Esophagus muscularis mucosa (tissue), 4 donors: ENCODE measurements around the gene HABP4. TPM values are rescaled to one million over a fixed set of nuclear protein-coding genes. Genes with fewer than 3 reads are reported as not detected.

ENCODE experiments used
- DNase-seq: peaks from one replicate; pipeline ENCODE4 v3.0.0-alpha.2; 2017; ENCODE audit errors: extremely low spot score
- H3K27ac ChIP-seq, 4 donors: fragments of 200-600 bp; sonication (generic); replicated peaks in 1 of 4; 1 replicate in 3 of 4; 2 replicates in 1 of 4; pipeline ENCODE4 v1.5.1; 2016 to 2019; ENCODE audit warnings: mild to moderate bottlenecking in 1 of 4
- H3K27me3 ChIP-seq, 4 donors: fragments of 200-600 bp; sonication (generic); one replicate each; pipeline versions ENCODE4 v1.5.1 to v1.6.0; 2016 to 2019
- H3K36me3 ChIP-seq, 4 donors: fragments of 200-600 bp; sonication (generic); one replicate each; pipeline ENCODE4 v1.5.1; 2016 to 2019
- H3K4me1 ChIP-seq, 4 donors: fragments of 200-600 bp; sonication (generic); one replicate each; pipeline ENCODE4 v1.5.1; 2016 to 2019
- H3K4me3 ChIP-seq, 4 donors: fragments of 200-600 bp; sonication (generic); 1 replicate in 2 of 4; 2 replicates in 2 of 4; pipeline ENCODE4 v1.5.1; 2016 to 2019; ENCODE audit warnings: mild to moderate bottlenecking in 4 of 4, moderate library complexity in 1 of 4
- H3K9me3 ChIP-seq, 4 donors: fragments of 200-600 bp; sonication (generic); 1 replicate in 3 of 4; 2 replicates in 1 of 4; pipeline ENCODE4 v1.5.1; 2016 to 2019
- EP300 ChIP-seq: sonication (generic); formaldehyde crosslinking; IDR thresholded peaks from one replicate; pipeline ENCODE4 v1.6.1; 2017; ENCODE audit warnings: antibody characterized with exemption
- POLR2A ChIP-seq: fragments of 450-650 bp; IDR thresholded peaks from one replicate; pipeline ENCODE4 v1.6.1; 2017; ENCODE audit warnings: antibody characterized with exemption, moderate library complexity, mild to moderate bottlenecking, low read depth
- POLR2AphosphoS5 ChIP-seq, 2 donors: sonication (generic); formaldehyde crosslinking; IDR thresholded peaks; one replicate each; pipeline ENCODE4 v1.6.1; 2017; ENCODE audit warnings: antibody characterized with exemption in 2 of 2
- WGBS: methylation state at CpG from one replicate; pipeline ENCODE4 v1.1.5; 2018; 5-methylcytosine and 5-hydroxymethylcytosine counted together
- intact Hi-C: fragments of 100-400 bp; cut with DNase I; formaldehyde crosslinking; loops from one replicate; pipeline ENCODE4 v1.15.1; 2023
- total RNA-seq, 4 donors: library from RNA; depleted of rRNA; stranded (reverse); fragments of >200 nt; gene quantifications; one replicate each; pipeline versions ENCODE4 v1.1.0 to v1.2.1, GENCODE V29; 2016
- TF ChIP-seq, protein P1 (sequence below), 3 experiments: fragments of 200-600 bp in 2 of 3; fragments of 450-650 bp in 1 of 3; sonication (generic) in 2 of 3; IDR thresholded peaks; one replicate each; pipeline ENCODE4 v1.5.1; 2017 to 2019; ENCODE audit warnings: antibody characterized with exemption in 3 of 3, mild to moderate bottlenecking in 2 of 3, moderate library complexity in 1 of 3

HABP4 gene
- total RNA-seq, 4 donors from 2014 or later, result 38.4 to 97.2 (median 54.2) TPM

DNA sequence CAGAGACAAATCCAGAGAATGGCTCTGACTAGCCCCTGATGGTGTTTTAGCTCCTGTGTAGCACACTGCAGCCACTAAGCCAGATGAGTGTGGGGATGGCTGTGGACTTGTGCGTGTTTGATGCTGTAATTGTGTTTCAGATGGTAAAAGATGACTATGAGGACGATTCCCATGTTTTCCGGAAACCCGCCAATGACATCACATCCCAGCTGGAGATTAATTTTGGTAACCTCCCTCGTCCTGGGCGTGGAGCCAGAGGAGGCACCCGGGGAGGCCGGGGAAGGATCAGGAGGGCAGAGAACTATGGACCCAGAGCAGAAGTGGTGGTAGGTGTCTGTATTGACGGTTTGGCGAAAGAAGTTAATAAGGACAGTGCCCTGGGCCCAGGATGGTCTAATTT, 38.0 kb downstream of the HABP4 start:
- WGBS, result 52% methylated on average over 10 of the region's 10 CpGs
- DNase-seq, result no peak
- Histone ChIP-seq H3K4me1 (peaks cover 48 to 55% (median 51%) of the 10 kb centered on the region in 4 donors), H3K36me3 (peaks cover 24 to 65% (median 55%) of the 10 kb centered on the region in 4 donors), H3K9me3 (no peaks in the 10 kb centered on the region), H3K27me3 (no peaks in the 10 kb centered on the region), H3K4me3 (no peak overlapping the region), H3K27ac (peak overlapping the region; percentile 74 to 84 (median 81))
- intact Hi-C loops, result no loop called here
- TF ChIP-seq EP300 (no peak), POLR2AphosphoS5 (IDR thresholded peaks at IDR 0.05) (peak in 1 of 2 donors; percentile 23)

DNA sequence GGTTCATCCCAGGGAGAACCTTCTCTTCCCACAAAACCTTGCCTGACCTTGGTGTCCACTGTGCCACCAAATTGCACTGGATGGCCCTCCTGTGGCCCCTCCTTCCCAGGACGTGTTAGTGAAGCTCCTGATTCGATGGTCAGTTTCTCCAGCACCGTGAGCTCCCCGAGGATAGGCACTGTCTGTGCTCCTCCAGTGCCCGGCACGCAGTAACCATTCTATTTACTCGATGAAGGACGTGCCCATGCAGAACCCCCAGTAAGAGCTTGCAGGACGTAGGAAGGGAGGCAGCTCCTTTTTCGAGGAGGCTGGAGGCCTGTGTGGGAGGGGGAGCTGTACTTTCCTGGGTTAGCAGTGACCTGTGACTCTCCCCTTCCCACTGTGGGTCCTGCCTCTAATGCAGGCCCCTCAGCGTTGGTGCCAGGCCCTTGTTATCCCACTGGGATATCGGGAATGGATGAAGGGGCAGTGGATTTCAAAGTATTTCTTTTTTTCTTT, 39.6 kb downstream of the HABP4 start:
- no peaks in the 10 kb centered on the region for H3K27me3 ChIP-seq
- H3K36me3 ChIP-seq, result peaks cover 29 to 73% (median 58%) of the 10 kb centered on the region in 4 donors
- no peak for TF ChIP-seq POLR2A
- no peak for TF ChIP-seq EP300
- TF ChIP-seq, protein P1, sequence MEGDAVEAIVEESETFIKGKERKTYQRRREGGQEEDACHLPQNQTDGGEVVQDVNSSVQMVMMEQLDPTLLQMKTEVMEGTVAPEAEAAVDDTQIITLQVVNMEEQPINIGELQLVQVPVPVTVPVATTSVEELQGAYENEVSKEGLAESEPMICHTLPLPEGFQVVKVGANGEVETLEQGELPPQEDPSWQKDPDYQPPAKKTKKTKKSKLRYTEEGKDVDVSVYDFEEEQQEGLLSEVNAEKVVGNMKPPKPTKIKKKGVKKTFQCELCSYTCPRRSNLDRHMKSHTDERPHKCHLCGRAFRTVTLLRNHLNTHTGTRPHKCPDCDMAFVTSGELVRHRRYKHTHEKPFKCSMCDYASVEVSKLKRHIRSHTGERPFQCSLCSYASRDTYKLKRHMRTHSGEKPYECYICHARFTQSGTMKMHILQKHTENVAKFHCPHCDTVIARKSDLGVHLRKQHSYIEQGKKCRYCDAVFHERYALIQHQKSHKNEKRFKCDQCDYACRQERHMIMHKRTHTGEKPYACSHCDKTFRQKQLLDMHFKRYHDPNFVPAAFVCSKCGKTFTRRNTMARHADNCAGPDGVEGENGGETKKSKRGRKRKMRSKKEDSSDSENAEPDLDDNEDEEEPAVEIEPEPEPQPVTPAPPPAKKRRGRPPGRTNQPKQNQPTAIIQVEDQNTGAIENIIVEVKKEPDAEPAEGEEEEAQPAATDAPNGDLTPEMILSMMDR (IDR thresholded peaks at IDR 0.05), result no peak
- no peak for TF ChIP-seq POLR2AphosphoS5 (IDR thresholded peaks at IDR 0.05)
- H3K4me1 ChIP-seq, result peaks cover 36 to 42% (median 40%) of the 10 kb centered on the region in 4 donors
- H3K4me3 ChIP-seq, result no peak overlapping the region
- intact Hi-C loops, result no loop called here
- H3K27ac ChIP-seq, result peak overlapping the region in 2 of 4 donors; percentile 80 to 84
- H3K9me3 ChIP-seq, result no peaks in the 10 kb centered on the region
- WGBS, result 97% methylated on average over 6 of the region's 12 CpGs
- DNase-seq, result no peak

DNA sequence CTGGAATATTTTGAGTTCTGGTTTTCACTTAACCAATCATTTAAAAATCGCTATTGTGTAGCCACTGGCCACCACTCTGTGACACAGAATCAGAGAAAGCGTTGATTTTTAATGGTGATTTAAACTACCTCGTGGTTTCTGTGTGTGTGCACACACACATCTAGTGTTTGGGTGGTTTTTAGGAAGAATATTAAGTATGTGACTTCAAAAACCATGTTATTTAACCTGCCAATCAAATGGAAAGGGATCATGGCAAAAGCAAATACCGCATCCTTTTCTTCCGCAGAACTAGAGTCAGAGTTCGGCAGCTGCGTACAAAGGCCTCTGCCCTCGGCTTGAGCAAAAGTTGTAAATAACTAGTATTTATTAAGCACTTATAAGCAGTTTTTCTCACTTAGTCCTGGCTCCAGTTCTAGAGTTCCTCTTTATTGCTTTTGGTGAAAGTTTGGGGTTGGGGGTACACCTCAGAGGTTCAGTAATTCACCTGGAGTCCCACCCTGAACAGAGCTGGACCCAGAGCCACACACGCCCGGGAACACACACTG, 40.6 kb downstream of the HABP4 start:
- H3K27ac ChIP-seq, result peak overlapping the region in 1 of 4 donors; percentile 36
- H3K9me3 ChIP-seq, result no peaks in the 10 kb centered on the region
- H3K4me3 ChIP-seq, result no peak overlapping the region
- peaks cover 29 to 38% (median 30%) of the 10 kb centered on the region in 4 donors for H3K4me1 ChIP-seq
- DNase-seq, result no peak
- TF ChIP-seq, protein P1 (IDR thresholded peaks at IDR 0.05), result no peak
- TF ChIP-seq EP300 (no peak), POLR2AphosphoS5 (IDR thresholded peaks at IDR 0.05) (no peak), POLR2A (no peak)
- H3K27me3 ChIP-seq, result no peaks in the 10 kb centered on the region
- peaks cover 29 to 65% (median 51%) of the 10 kb centered on the region in 4 donors for H3K36me3 ChIP-seq
- 97% methylated on average over 8 of the region's 10 CpGs for WGBS
- intact Hi-C loops, result no loop called here

DNA sequence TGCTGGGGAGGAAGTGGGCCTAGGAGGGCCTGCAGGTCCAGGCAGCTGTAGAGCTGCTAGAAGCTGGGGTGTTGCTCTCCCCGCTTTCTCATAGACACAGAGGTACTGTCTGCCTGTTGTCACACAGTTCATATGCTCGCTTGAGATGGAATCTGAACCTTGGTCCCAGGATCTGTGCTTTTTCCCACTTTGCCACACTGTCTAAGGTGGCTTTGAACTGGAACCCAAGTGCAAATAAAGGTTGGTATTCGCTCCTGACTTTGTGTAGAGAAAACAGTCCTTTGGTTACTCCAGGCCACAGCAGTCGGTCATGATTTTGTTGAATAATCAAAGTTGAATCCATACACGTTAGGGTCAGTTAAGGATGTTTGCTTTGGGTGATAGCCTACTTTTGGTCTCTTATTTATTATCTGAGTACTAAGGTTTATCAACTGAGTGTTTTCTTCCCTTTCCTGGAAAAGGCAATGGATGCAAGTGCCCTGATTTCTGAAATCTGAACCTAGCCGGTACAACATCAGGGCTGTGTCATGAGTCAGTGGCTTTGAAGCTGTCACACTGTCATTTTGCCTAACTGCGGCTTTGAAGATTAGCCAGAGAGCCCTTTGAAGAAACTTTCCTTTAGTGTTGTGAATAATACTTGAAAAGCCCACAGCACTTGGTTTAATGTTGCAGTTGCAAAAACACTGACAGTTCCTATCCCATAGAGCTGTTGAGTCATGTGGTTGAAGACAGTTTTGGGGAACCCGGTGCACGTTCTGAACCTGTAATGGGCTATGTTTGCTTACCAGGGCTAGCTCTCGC, 41.3 kb downstream of the HABP4 start:
- Histone ChIP-seq H3K27ac (peak overlapping the region in 1 of 4 donors; percentile 36), H3K27me3 (no peaks in the 10 kb centered on the region), H3K9me3 (no peaks in the 10 kb centered on the region), H3K36me3 (peaks cover 29 to 71% (median 56%) of the 10 kb centered on the region in 4 donors), H3K4me3 (no peak overlapping the region), H3K4me1 (peaks cover 22 to 31% (median 24%) of the 10 kb centered on the region in 4 donors)
- DNase-seq, result no peak
- intact Hi-C loops, result no loop called here
- no peak for TF ChIP-seq POLR2A
- no peak for TF ChIP-seq EP300
- TF ChIP-seq POLR2AphosphoS5 (IDR thresholded peaks at IDR 0.05), result no peak
- TF ChIP-seq, protein P1 (IDR thresholded peaks at IDR 0.05), result no peak
- 81% methylated on average over 9 of the region's 10 CpGs for WGBS

DNA sequence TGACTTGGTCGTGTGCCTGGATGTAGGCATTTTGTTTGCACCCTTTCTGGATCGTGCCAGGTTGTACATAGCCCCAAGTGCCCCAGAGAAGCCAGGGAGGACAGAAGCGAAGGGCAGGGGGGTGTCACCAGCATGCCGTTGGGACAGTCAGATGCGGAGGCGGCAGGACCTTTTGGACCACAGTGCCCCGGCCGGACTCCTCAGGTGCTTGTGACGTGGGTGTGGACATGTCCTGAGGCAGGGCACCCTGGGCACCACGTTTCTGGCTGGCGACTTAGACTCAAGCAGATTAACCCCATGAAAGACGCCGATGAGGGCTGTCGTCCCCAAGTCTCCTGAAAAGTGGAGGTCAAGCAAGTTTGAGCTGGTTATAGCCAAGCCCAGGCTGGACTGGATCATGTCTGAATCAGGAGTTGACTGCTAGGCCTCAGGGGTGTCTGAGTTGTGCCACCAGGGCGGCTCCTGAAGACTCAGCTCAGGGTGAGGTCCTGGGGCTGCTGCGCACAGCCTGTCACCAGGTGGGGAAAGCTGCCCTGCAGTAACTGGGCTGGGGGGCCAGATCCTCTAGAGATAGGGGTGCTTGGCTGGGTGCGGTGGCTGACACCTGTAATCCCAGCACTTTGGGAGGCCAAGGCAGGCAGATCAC, 42.0 kb downstream of the HABP4 start:
- peaks cover 29 to 75% (median 56%) of the 10 kb centered on the region in 4 donors for H3K36me3 ChIP-seq
- TF ChIP-seq, protein P1 (IDR thresholded peaks at IDR 0.05), result no peak
- TF ChIP-seq EP300 (no peak), POLR2AphosphoS5 (IDR thresholded peaks at IDR 0.05) (no peak)
- no peak overlapping the region for H3K4me3 ChIP-seq
- H3K27me3 ChIP-seq, result no peaks in the 10 kb centered on the region
- no CpG with 5 or more reads among the region's 17 CpGs for WGBS
- peaks cover 15 to 24% (median 16%) of the 10 kb centered on the region in 4 donors for H3K4me1 ChIP-seq
- no peak for DNase-seq
- intact Hi-C loops, result no loop called here
- no peak overlapping the region for H3K27ac ChIP-seq
- no peaks in the 10 kb centered on the region for H3K9me3 ChIP-seq
